Myocyte (in vitro differentiated cells): ENCODE results near the gene DLG2. TPM values are rescaled to one million over a fixed set of nuclear protein-coding genes. Genes with fewer than 3 reads are reported as not detected.
"Not testable (repeated sequence)": the region's sequence is repeated elsewhere in the genome, so short reads cannot be mapped to it uniquely, and the experiment has no call there.

Experiments
- DNase-seq: peaks from one replicate; pipeline ENCODE4 v3.0.0-alpha.2; 2012; ENCODE audit warnings: low read depth
- total RNA-seq: library from RNA; depleted of rRNA; stranded (reverse); fragments of >200 nt; gene quantifications from 2 replicates; pipeline ENCODE4 v1.2.3, GENCODE V29; 2014

Gene DLG2
- total RNA-seq, 1 donor from 2014 or later = 9.5 TPM

- DNase-seq = no peak
Measured at GRCh38 chr11:85347291-85347690, 279.9 kb downstream of the DLG2 start.

DNA sequence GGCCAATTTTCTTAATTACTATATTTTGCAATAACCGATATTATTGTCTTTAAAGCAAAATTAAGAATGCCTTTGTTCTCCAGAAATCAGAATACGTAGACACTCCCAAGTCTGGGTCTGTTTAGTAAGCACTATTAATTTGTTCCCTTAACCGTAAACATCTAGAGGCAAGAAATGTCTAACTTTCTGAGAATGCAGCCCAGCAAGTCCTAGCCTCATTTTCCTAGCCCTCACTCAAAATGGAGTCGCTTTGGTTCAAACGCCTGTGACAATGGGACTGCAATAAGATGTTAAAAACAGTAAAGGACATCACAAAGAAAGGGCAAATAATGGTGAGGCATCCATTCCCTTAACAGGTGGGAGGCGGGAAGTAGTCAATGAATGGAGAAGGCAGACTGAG is 280.7 kb downstream of the DLG2 start:
- DNase-seq = no peak

- not testable (repeated sequence) for DNase-seq
Measured at GRCh38 chr11:85340846-85341245, 286.3 kb downstream of the DLG2 start.

DNA sequence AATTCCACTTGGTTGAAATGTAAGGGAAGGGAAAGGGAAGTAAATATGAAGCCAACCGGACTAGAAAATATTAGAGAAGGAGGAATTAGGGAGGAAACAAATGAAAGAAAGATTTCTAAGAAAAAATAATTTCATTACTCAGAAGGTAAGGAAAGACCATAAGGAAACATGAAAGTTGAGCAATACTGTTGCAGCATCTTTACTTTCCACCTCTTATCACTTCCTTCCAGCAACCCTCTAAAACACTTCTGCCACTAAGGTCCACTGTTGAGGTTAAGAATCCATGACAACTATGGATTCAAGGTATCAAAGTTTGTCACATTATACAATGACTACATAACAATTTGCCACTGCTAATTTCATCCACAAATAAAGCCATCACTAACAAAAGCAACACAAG is 308.6 kb downstream of the DLG2 start:
- DNase-seq = no peak

GRCh38 chr11:85316967-85317366 is 310.2 kb downstream of the DLG2 start:
- DNase-seq = no peak

DNA sequence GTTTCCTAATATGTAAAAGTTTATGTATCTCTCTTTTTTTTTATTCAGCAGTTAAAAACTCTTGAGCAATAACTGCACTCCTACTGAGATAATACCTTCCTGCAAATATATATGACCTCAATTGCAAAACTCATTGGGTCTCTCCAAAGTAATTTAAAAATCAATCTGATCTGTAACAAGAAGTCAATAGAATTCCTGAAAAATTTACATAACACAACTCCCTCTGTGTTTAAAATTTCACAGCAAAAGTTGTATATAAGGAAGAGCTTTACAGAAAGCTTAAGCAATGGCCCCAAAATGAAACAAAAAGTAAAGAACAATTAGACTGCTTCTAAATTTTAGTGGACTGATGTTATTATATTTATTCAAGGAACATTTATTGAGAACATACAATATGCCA is 313.4 kb downstream of the DLG2 start:
- DNase-seq = no peak

- no peak for DNase-seq
Measured at GRCh38 chr11:85310479-85310878, 316.7 kb downstream of the DLG2 start.

- no peak for DNase-seq
Measured at GRCh38 chr11:85307366-85307765, 319.8 kb downstream of the DLG2 start.

GRCh38 chr11:85301895-85302678 is 325.1 kb downstream of the DLG2 start:
- DNase-seq = no peak

DNA sequence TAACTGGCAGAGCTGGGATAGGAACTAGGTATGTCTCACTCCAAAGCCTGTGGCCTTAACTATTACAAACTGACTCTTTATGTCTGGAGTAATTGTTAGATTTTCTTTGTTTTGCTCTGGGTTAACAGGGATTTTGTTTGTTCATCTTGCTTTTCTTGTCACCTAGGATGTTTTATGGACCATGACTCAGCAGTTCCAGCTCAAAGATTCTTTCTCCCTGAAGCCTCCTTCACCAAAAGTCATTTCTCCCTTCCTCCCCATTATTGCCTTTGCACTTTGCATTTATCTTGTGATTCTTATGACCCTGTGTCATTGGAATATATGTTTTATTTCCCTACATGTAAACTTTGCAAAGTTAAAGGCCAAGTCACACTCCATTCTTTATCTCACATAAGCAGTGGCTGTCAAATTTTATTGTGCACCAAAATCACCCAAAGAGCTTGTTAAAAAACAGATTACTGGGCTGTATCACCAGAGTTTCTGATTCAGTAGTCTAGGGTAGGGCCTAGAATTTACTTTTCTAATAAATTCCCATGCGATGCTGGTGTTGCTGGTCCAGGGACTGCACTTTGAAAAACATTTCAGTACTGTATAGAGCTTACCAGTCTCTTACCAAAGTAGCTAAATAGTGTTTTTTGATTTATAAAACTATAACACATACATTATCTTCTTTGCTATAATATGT is 327.7 kb downstream of the DLG2 start:
- peak; percentile 8 for DNase-seq

DNA sequence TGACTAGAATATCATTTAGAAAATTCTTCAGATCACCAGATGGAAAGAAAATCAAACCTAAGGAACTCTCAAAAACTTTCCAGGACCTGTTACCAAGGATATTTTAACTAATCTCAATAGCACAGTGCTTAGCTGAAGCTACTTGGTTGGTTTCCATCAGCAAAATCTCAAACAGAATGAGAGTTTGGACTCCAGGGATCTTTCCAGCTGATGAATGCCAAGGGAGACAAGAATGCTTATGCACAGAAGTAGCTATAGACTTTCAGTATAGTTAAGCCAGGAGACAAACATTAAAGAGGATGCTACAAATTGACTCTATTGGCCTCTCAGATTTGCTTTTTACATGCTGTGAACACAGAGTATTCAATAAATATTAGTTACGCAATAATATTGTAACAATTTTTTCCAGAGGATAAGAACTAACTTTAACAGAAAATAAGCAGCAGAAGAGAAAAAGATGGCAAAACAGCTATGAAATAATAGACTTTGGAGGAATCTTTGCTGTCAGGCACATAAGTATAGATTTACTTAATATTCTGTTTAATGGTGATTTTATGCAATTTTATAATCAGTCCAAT is 331.4 kb downstream of the DLG2 start:
- no peak for DNase-seq

DNA sequence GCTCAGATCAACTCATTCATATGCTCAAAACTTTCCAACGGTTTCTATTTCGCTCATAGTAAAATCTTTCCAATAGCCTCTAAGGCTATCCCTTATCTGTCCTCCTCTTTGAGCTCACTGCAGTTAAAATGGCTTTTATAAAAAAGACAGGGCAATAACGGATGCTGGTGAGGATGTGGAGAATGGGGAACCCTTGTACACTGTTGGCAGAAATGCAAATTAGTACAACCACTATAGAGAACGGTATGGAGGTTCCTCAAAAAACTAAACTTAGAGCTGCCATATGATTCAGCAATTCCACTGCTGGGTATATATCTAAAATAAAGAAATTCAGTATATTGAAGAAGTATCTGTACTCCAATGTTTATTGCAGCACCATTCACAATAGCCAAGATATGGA is 345.6 kb downstream of the DLG2 start:
- no peak for DNase-seq

DNA sequence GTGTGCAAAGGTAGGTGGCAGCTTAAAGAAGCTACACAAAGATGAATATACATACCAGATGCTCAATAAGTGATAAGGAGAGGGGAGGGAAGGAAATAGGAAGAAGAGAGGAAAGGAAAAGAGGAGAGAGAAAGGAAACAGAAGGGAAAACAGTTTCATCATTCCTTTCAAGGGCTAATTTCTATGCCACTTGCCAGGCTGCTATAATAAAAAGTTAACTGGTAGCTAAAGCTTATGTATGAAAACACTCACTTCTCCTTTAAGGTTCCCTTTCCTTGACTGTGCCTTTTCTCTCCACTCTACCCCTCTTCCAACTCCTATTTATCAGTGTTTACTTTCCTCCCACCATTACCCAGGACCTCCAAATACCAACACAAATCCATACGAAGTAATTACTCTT is 347.9 kb downstream of the DLG2 start:
- DNase-seq = no peak

DNA sequence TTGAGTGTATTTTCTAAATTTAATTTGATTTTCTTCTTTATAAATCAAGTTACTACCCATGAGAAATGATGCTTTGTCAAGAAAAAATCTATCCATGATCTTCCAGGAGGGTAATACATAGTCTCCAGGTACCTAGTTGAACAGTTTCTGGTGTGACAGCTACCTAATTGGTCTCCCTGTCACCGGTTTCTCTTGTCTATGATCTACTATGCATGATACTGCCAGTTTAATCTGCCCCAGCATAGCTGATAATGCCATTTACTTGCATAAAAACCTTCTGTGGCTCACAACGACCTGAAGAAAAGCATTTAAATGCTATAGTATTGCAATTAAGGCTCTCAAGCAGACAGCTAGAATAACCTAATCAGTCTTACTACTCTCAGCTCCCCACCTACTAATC is 349.5 kb downstream of the DLG2 start:
- no peak for DNase-seq

DNA sequence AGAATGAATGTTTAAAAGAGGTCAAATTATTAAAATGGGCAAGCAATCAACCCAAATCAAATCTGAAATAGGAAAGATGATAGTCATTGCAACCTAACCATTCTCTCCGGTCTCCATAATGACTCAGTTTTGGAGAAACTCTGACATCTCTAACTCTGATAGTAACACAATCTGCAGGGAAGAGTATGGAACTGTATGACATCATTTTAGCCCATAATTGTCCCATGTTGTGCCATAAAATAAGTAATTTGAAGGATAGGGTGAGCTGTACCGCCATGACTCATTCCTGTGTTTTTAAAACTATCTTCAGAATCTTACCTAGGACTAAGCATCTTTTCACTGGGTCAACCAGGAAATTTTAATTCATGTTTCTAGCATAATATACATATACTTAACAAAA is 350.8 kb downstream of the DLG2 start:
- DNase-seq = no peak

DNA sequence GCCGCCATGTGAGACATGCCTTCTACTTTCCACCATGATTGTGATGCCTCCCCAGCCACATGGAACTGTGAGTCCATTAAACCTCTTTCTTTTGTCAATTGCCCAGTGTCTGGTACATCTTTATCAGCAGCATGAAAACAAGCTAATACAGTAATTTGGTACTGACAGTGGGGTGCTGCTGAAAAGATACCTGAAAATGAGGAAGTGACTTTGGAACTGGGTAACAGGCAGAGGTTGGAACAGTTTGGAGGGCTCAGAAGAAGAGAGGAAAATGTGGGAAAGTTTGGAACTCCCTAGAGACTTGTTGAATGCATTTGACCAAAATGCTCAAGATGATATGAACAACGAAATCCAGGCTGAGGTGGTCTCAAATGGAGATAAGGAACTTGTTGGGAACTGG is 356.8 kb downstream of the DLG2 start:
- DNase-seq = not testable (repeated sequence)

GRCh38 chr11:85269109-85269508 is 358.0 kb downstream of the DLG2 start:
- DNase-seq = no peak

- DNase-seq = no peak
Measured at GRCh38 chr11:85266646-85267045, 360.5 kb downstream of the DLG2 start.

GRCh38 chr11:85263328-85263727 is 363.8 kb downstream of the DLG2 start:
- no peak for DNase-seq

DNA sequence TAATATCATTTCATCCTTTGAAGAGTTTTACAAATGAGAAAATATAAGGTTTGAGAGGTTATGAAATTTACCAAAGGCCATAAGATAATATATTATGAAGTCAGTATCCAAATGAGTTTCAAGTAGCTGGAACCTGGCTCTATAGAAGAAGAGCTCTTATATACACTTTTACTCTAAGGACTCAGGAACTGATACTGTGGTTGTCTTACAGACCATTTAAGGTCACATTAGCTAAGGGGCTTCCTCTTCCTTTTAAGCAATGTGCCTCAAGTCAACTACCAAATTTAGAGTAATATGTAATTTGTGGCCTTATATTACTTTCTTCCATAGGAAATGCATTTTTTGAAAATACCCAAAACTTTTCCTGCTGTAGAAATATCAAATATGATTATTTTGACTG is 369.3 kb downstream of the DLG2 start:
- DNase-seq = no peak

- no peak for DNase-seq
Measured at GRCh38 chr11:85256433-85256832, 370.7 kb downstream of the DLG2 start.

DNA sequence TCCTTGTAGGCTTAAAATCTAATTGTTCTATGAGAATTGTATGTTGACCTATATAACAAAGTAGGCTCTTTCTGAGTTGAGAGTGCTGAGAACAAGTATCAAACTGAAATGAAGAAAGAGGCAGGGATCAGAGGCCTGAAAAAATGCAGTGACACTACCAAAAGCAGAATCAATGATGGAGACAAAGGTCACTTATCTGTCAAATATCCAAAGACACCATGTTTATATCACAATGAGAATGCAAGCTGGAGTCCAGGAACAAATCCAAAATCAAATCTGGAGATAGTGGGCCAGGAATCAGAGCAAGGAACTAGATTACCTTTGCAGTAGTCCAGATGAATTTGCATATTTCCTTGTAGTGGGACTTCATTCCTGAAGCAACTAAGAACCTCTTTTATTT is 377.7 kb downstream of the DLG2 start:
- no peak for DNase-seq

DNA sequence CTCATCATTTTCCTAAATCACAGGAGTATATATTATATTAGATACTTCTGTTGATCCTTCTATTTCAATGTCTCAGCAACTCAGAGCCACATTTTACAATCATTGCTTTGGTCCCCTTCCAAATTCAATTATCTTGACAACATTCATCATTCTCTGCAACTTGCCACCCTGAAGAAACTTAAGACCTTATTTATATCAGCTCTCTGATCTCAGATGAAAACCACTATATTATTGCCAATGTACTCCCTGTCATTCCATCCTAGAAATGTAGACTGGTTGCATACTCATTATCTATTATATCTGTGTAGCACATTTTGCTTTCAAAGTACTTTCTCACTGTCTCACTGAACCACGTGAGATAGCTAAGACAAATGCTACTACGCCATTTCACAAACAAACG is 379.3 kb downstream of the DLG2 start:
- no peak for DNase-seq
